Fibroblast of villous mesenchyme (primary cell): ENCODE results near the gene IRF8. TPM values are rescaled to one million over a fixed set of nuclear protein-coding genes. Genes with fewer than 3 reads are reported as not detected.

ENCODE experiments used
- DNase-seq: peaks from one replicate; pipeline ENCODE4 v3.0.0-alpha.2; 2010; ENCODE audit warnings: low read depth
- H3K4me3 ChIP-seq: 2 replicates; pipeline ENCODE4 v1.5.1; 2011; ENCODE audit warnings: low read depth, mild to moderate bottlenecking, low read length
- CTCF ChIP-seq: IDR thresholded peaks from 2 replicates; pipeline ENCODE4 v1.5.1; 2012; ENCODE audit warnings: low read depth, mild to moderate bottlenecking, low read length; ENCODE audit not compliant: insufficient read depth
- total RNA-seq: library from RNA; depleted of rRNA; stranded (reverse); fragments of >200 nt; gene quantifications from 2 replicates; pipeline ENCODE4 v1.2.3, GENCODE V29; 2012

The IRF8 gene
- total RNA-seq, 1 donor: not detected

DNA sequence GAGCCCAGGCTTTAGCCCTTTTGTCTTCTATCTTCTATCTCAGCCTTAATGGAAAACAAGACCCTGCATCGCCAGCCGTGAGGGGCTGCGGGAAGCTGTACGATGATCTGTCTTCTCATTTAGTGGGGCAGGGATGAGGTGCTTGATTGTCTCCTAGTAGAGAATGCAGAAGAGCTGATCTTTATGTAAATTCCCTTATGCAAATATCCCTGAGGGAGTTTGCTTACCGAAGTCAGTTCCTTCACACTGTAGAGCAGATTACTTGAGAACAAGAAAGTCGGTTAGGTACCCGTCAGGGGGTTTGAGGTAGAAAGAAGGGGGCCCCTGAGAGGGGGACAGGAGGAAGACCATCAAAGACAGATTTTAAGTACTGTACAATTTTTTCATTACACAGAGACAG lies 66.2 kb downstream of the IRF8 start:
- no peak for TF ChIP-seq CTCF
- no peak for DNase-seq
- no peak overlapping the region for H3K4me3 ChIP-seq

DNA sequence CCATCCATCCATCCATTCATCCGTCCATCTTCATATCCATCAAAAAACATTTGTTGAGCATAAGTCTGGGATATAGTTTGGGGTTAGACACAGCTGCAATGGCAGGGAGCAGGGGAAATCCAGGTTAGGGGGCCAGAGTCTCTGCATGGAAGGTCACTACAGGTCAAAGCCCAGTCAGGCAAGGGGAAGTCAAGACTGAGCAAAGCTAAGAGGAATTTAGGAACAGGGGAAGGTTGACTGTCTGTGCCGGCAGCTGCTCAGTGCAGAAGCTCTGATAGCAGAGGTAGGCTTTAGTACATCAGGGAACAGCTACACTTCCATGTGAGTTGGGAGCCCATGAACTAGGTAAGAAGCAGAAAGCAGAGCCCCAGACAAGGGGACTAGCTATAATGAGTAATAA lies 68.1 kb downstream of the IRF8 start:
- H3K4me3 ChIP-seq: no peak overlapping the region
- TF ChIP-seq CTCF: no peak
- no peak for DNase-seq

DNA sequence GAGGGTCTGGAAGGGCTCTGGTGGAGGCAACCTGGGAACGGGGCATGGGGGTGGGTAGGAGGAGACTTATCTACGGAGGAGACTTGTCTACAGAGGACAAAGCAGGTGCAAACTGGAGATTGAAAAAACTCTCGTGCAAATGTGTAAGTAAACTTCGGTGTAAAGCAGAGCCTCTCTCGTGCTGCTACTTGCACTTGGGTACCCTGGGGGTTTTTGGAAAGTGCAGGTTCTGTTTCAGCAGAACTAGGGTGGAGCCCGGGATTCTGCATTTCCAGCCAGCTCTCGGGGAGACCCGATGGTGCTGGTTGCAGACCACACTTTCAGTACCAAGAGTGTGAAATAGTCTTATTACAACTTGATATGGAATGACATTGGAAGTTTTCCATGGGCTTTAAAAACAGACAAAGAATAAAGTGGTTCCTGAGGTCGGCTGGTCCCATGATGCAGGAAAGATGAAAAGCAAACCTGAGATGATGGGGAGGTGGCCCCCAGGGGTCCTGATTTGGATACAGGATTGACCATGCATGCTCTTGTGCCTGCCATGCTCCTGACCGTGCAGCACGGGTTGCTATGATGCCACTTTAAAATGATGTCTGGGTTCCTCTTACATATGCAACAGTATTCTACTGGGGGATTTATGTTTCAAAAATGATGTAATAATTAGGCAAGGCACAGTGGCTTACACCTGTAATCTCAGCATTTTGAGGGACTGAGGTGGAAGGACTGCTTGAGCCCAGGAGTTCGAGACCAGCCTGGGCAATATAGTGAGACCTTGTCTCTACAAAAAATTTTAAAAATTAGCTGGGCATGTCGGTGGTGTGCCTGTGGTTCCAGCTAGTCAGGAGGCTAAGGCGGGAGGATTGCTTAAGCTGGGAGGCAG lies 69.3 kb downstream of the IRF8 start:
- no peak for TF ChIP-seq CTCF
- no peak overlapping the region for H3K4me3 ChIP-seq
- DNase-seq: no peak

- H3K4me3 ChIP-seq: no peak overlapping the region
- DNase-seq: peak; percentile 27
- no peak for TF ChIP-seq CTCF
Measured at GRCh38 chr16:85969159-85969558, 70.2 kb downstream of the IRF8 start.

GRCh38 chr16:85969591-85969990 lies 70.6 kb downstream of the IRF8 start:
- no peak for TF ChIP-seq CTCF
- H3K4me3 ChIP-seq: no peak overlapping the region
- peak; percentile 3 for DNase-seq

GRCh38 chr16:85970016-85970733 lies 71.2 kb downstream of the IRF8 start:
- TF ChIP-seq CTCF: no peak
- no peak overlapping the region for H3K4me3 ChIP-seq
- no peak for DNase-seq

DNA sequence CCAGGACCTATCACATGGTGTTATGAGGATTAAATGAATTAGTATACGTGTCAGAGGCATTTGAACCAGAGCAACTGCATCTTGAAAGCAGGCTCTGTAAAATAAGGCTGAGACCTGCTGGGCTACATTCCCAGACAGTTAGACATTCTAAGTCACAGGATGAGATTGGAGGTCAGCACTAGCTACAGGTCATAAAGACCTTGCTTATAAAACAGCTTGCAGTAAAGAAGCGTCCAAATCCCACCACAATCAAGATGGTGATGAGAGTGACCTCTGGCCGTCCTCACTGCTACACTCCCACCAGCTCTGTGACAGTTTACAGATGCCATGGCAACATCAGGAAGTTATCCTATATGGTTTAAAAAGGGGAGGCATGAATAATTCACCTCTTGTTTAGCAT lies 71.8 kb downstream of the IRF8 start:
- TF ChIP-seq CTCF: no peak
- H3K4me3 ChIP-seq: no peak overlapping the region
- peak; percentile 9 for DNase-seq
